K562 (cell line): Measurements from ENCODE around the gene MYO1H.

Experiments
- BCL6 ChIP-seq: fragments of 250-450 bp; sonication (Bioruptor Pico); IDR thresholded peaks from 2 replicates; pipeline ENCODE4 v1.4.0; 2020
- PHF8 ChIP-seq: fragments of 200-600 bp; sonication (generic); IDR thresholded peaks from 2 replicates; pipeline ENCODE4 v1.6.1; 2012; ENCODE audit warnings: mixed run types, mild to moderate bottlenecking, inconsistent platforms, low read length, moderate library complexity, borderline replicate concordance
- RB1 ChIP-seq: fragments of 450-650 bp; IDR thresholded peaks from 2 replicates; pipeline ENCODE4 v1.6.1; 2017; ENCODE audit warnings: low read depth, mild to moderate bottlenecking

GRCh38 chr12:109359131-109359690, 11.5 kb downstream of the MYO1H start:
- TF ChIP-seq BCL6 (CRISPR knock-in tag) (no peak), PHF8 (no peak), RB1 (no peak)
